Measurements from ENCODE around the gene B3GNT4. TPM values are rescaled to one million over a fixed set of nuclear protein-coding genes. Genes with fewer than 3 reads are reported as not detected.

B3GNT4 gene
- total RNA-seq, 1 donor from 2014 or later = 0.30 TPM

Other genes with a start within 250 kb of the B3GNT4 start
- gene BCL7A, start 181.8 kb upstream of the B3GNT4 start, total RNA-seq = 6.4 TPM
- gene MLXIP, start 125.0 kb upstream of the B3GNT4 start, total RNA-seq = 55.9 TPM
- not detected for gene IL31, start 29.5 kb upstream of the B3GNT4 start, total RNA-seq
- 4.2 TPM for gene LRRC43, start 20.6 kb upstream of the B3GNT4 start, total RNA-seq
- gene DIABLO, start 22.3 kb downstream of the B3GNT4 start, total RNA-seq = 31.1 TPM
- gene VPS33A, start 62.8 kb downstream of the B3GNT4 start, total RNA-seq = 16.2 TPM
- gene CLIP1, start 219.0 kb downstream of the B3GNT4 start, total RNA-seq = 78.2 TPM

All from lower lobe of right lung (tissue), 1 donor.